ENCODE data around the gene LIMCH1. TPM values are rescaled to one million over a fixed set of nuclear protein-coding genes. Genes with fewer than 3 reads are reported as not detected.

LIMCH1 gene
- total and polyA plus RNA-seq, 2 of the 8 experiments (the other 6 are each of a cell fraction or from before 2014, with no cell fraction given) = 2.7 to 3.0 TPM

- Histone ChIP-seq H4K20me1 (replicated peaks in 1 of 2; ENCODE audit: control insufficient read depth in 1 of 2, insufficient read depth in 2 of 2, low read length in 2 of 2) (no peaks in the 10 kb centered on the region), H3K79me1 (ENCODE audit: low read depth, low read length) (no peaks in the 10 kb centered on the region), H2BK12ac (ENCODE audit: low read depth, low read length) (no peak overlapping the region), H3K4ac (replicated peaks; ENCODE audit: insufficient read length, low read depth, low read length) (no peak overlapping the region), H3K4me2 (ENCODE audit: insufficient read depth in 1 of 2, low read depth in 2 of 2, low read length in 2 of 2) (no peak overlapping the region), H3K27ac (ENCODE audit: low read depth, low read length) (no peak overlapping the region), H3K18ac (ENCODE audit: extremely low read depth, low read length) (no peak overlapping the region), H2AFZ (ENCODE audit: low read length) (no peak overlapping the region), H3K4me1 (replicated peaks in 1 of 4; ENCODE audit: control insufficient read depth in 3 of 4, insufficient read depth in 4 of 4, low read length in 3 of 4) (peaks cover 0 to 3% (median 1%) of the 10 kb centered on the region in 4 experiments; a peak in 2 of 7 replicates), H2BK15ac (ENCODE audit: low read length) (no peak overlapping the region), H3K14ac (ENCODE audit: insufficient read length) (no peak overlapping the region), H2BK5ac (ENCODE audit: low read depth, low read length) (no peak overlapping the region), H3K4me3 (ENCODE audit: extremely low read depth in 1 of 4, insufficient read depth in 2 of 4, low read depth in 3 of 4, low read length in 4 of 4) (no peak overlapping the region), H2BK120ac (replicated peaks; ENCODE audit: low read depth, low read length) (no peak overlapping the region), H2BK20ac (ENCODE audit: low read length) (no peak overlapping the region; the same call in 1 of the 2 replicates), H3K79me2 (ENCODE audit: control insufficient read depth in 1 of 2, insufficient read depth in 2 of 2, low read length in 2 of 2) (no peaks in the 10 kb centered on the region), H3K27me3 (replicated peaks in 1 of 4; ENCODE audit: control insufficient read depth in 3 of 4, extremely low read depth in 1 of 4, insufficient read depth in 3 of 4, low read length in 3 of 4) (peaks cover 0 to 2% (median 0%) of the 10 kb centered on the region in 4 experiments; a peak in 2 of 7 replicates), H3K36me3 (ENCODE audit: control insufficient read depth in 2 of 4, insufficient read depth in 4 of 4, low read length in 3 of 4) (no peaks in the 10 kb centered on the region), H3K9me3 (ENCODE audit: insufficient read depth in 2 of 2, low read depth in 1 of 2, low read length in 1 of 2) (no peaks in the 10 kb centered on the region), H4K91ac (replicated peaks; ENCODE audit: insufficient read length, low read length) (no peak overlapping the region), H3K23ac (ENCODE audit: insufficient read length) (no peak overlapping the region), H3K9ac (replicated peaks in 1 of 4; ENCODE audit: extremely low read depth in 1 of 4, low read depth in 3 of 4, low read length in 3 of 4) (no peak overlapping the region), H4K5ac (ENCODE audit: insufficient read length, low read depth, low read length) (no peak overlapping the region), H2AK5ac (ENCODE audit: low read depth, low read length) (no peak overlapping the region), H4K8ac (ENCODE audit: extremely low read depth, insufficient read depth, low read length) (no peak overlapping the region), H3K56ac (replicated peaks; ENCODE audit: insufficient read length, low read depth, low read length) (no peak overlapping the region), H3K23me2 (ENCODE audit: low read depth, low read length) (no peaks in the 10 kb centered on the region)
- CTCF ChIA-PET (ENCODE audit: partially characterized antibody) = interaction anchor here (3.9 kb wide), 1 partner anchor 8 kb away, joined by 26 read pairs; no protein-coding TSS in a partner anchor
- TF ChIP-seq JUN (IDR thresholded peaks at IDR 0.05; ENCODE audit: low read depth, low read length) = no peak
- no peak for TF ChIP-seq ZNF274 (IDR thresholded peaks at IDR 0.05; ENCODE audit: borderline replicate concordance, extremely low read depth, low read length)
- TF ChIP-seq NANOG (IDR thresholded peaks at IDR 0.05; ENCODE audit: insufficient read depth, low read depth, low read length, poor library complexity, severe bottlenecking) = no peak
- POLR2A ChIA-PET (ENCODE audit: partially characterized antibody) = no interaction called here
- WGBS, 2 experiments (ENCODE audit: extremely low coverage in 1 of 2, insufficient coverage in 1 of 2, insufficient read length in 1 of 2, insufficient replicate concordance in 2 of 2, low coverage in 1 of 2, low lambda C conversion rate in 2 of 2, missing lambda C conversion rate in 1 of 2) = 82% methylated on average over 3 of the region's 3 CpGs; no CpG with 5 or more reads in 1 of the 2 experiments
- no peak for FAIRE-seq
- DNase-seq (ENCODE audit: low read depth in 1 of 2, low spot score in 2 of 2) = no peak
These were observed 97.5 kb downstream of the LIMCH1 start for GRCh38 chr4:41635441-41635840.
